Measurements from ENCODE around the gene SCGB1D1.

SCGB1D1 gene

DNA sequence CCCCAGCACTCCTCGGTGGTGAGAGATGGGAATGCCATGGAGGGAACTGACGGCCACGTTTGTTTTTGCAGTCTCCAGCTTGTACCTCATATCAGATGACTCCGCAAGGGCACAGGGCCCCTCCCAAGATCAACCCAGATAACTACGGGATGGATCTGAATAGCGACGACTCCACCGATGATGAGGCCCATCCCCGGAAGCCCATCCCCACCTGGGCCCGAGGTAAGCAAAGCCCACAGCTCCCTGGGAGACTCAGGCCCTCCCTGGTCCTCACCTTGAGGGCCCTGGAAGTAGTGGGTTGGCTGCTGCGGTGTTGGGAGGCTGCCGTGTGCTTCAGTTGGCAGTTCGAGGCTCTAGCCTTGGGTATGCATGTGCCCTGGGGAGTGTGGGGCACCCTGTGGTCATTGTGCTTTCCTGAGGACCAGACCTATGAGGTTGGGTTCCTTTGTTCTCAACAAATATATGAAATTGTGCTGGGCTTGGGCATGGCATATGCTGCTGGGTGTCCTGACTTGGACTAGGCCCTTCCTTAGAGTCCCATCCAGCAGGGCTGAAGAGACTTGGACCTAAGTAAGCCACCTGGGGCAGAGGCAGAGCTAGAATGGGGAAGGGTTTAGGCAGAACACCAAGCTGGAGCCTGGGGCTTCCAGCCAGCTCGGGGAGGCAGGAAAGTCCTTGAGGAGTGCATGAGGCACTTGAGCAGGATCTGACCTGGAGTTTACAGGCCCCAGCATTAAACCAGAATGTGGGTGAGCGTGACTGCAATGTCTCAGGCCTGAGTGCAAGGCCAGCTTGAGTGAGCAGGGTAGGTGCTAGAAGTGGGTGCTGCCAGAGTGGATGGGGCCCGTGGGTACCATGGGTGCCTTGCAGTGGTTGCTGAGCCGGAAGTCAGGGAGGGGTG lies 39.8 kb upstream of the SCGB1D1 start:
- H3K79me1 ChIP-seq (ENCODE audit: low read depth, low read length) = peaks cover 6% of the 10 kb centered on the region
- H3K18ac ChIP-seq (ENCODE audit: low read length) = no peak overlapping the region
- no peaks in the 10 kb centered on the region for H3K4me1 ChIP-seq (ENCODE audit: control insufficient read depth in 2 of 2, insufficient read depth in 1 of 2, low read depth in 1 of 2, low read length in 2 of 2)
- H2BK15ac ChIP-seq (ENCODE audit: low read length) = no peak overlapping the region
- no peak for DNase-seq (ENCODE audit: low spot score)
- no peak overlapping the region for H3K23ac ChIP-seq (ENCODE audit: low read depth, low read length, poor library complexity)
- H2BK5ac ChIP-seq (ENCODE audit: low read length) = no peak overlapping the region
- H4K8ac ChIP-seq (ENCODE audit: low read depth, low read length) = no peak overlapping the region
- H3K4ac ChIP-seq (ENCODE audit: low read length) = no peak overlapping the region
- no CpG with 5 or more reads among the region's 17 CpGs for WGBS, 2 donors (ENCODE audit: extremely low coverage in 2 of 2, insufficient read length in 2 of 2, insufficient replicate concordance in 1 of 2)
- no peaks in the 10 kb centered on the region for H3K9me3 ChIP-seq (replicated peaks in 1 of 2; ENCODE audit: control insufficient read depth in 2 of 2, insufficient read depth in 1 of 2, low read depth in 1 of 2, low read length in 2 of 2)
- H2AFZ ChIP-seq (ENCODE audit: low read length) = no peak overlapping the region
- no peak overlapping the region for H3K9ac ChIP-seq (ENCODE audit: low read depth, low read length, poor library complexity)
- H2AK5ac ChIP-seq (ENCODE audit: low read depth, low read length) = no peak overlapping the region
- peaks cover 68 to 91% of the 10 kb centered on the region in 2 donors for H3K36me3 ChIP-seq (replicated peaks in 1 of 2; ENCODE audit: control insufficient read depth in 2 of 2, insufficient read depth in 2 of 2, low read length in 2 of 2)
- no peak overlapping the region for H3K4me3 ChIP-seq (ENCODE audit: low read length in 2 of 2)
- no peak overlapping the region for H4K91ac ChIP-seq (ENCODE audit: low read depth, low read length, poor library complexity)
- H3K4me2 ChIP-seq (ENCODE audit: insufficient read depth, low read length, poor library complexity, severe bottlenecking) = no peak overlapping the region
- H3K27me3 ChIP-seq (ENCODE audit: control insufficient read depth in 3 of 3, insufficient read depth in 3 of 3, low read depth in 1 of 3, low read length in 3 of 3) = no peaks in the 10 kb centered on the region
- H3K14ac ChIP-seq (ENCODE audit: low read length) = no peak overlapping the region
- H2BK120ac ChIP-seq (ENCODE audit: low read depth, low read length) = no peak overlapping the region
- no peak overlapping the region for H3K27ac ChIP-seq (replicated peaks; ENCODE audit: low read length)
- H2BK12ac ChIP-seq (ENCODE audit: low read length) = no peak overlapping the region

DNA sequence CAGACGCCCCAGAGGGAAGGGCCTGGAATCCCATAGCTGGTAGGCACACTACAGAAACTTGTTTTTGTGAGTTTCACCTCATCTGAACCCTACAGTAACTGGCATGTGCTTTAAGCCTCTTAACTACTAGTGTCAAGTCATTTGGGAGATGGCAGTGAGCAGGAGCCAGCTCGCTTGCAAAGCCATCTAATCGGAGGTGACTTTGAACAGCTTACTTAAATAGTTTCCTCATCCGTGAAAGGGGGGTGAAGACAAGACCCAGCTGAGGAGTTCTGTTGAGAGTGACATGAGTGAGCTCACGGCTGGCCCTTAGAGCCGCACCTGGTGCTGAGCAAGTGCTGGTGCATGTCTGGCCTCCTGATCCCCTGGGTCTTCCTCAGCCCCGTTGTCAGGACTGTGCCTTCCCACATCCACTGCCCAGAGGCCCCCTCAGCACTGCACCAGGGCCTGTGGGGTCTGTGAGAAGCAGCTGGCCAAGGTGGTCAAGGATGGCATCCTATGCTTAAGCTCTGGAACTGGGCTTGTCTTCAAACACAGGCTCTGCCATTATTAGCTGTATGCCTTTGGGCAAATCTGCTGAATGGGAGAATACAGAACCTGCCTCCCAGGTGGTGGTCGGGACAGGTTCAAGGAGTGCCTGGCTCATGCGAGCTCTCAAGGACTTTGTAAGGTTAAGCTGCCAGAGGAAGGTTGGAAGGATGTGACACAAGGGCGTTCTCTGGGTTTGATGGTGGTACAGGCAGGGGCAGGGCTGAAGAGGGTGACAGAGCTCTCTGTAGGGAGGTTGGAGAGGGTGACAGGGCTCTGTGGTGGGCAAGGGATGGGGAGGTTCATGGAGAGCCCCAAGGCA lies 38.9 kb upstream of the SCGB1D1 start:
- no peak overlapping the region for H3K4me3 ChIP-seq (ENCODE audit: low read length in 2 of 2)
- peaks cover 59 to 82% of the 10 kb centered on the region in 2 donors for H3K36me3 ChIP-seq (replicated peaks in 1 of 2; ENCODE audit: control insufficient read depth in 2 of 2, insufficient read depth in 2 of 2, low read length in 2 of 2)
- H3K9ac ChIP-seq (ENCODE audit: low read depth, low read length, poor library complexity) = no peak overlapping the region
- no peaks in the 10 kb centered on the region for H3K9me3 ChIP-seq (replicated peaks in 1 of 2; ENCODE audit: control insufficient read depth in 2 of 2, insufficient read depth in 1 of 2, low read depth in 1 of 2, low read length in 2 of 2)
- no peak overlapping the region for H2BK12ac ChIP-seq (ENCODE audit: low read length)
- no peak overlapping the region for H3K27ac ChIP-seq (replicated peaks; ENCODE audit: low read length)
- no peak overlapping the region for H2BK120ac ChIP-seq (ENCODE audit: low read depth, low read length)
- H3K4me2 ChIP-seq (ENCODE audit: insufficient read depth, low read length, poor library complexity, severe bottlenecking) = no peak overlapping the region
- H3K4me1 ChIP-seq (ENCODE audit: control insufficient read depth in 2 of 2, insufficient read depth in 1 of 2, low read depth in 1 of 2, low read length in 2 of 2) = no peaks in the 10 kb centered on the region
- no peak overlapping the region for H2BK15ac ChIP-seq (ENCODE audit: low read length)
- no peak overlapping the region for H3K23ac ChIP-seq (ENCODE audit: low read depth, low read length, poor library complexity)
- no peak for DNase-seq (ENCODE audit: low spot score)
- no peaks in the 10 kb centered on the region for H3K27me3 ChIP-seq (ENCODE audit: control insufficient read depth in 3 of 3, insufficient read depth in 3 of 3, low read depth in 1 of 3, low read length in 3 of 3)
- no peak overlapping the region for H3K18ac ChIP-seq (ENCODE audit: low read length)
- no peak overlapping the region for H2AFZ ChIP-seq (ENCODE audit: low read length)
- WGBS, 2 donors (ENCODE audit: extremely low coverage in 2 of 2, insufficient read length in 2 of 2, insufficient replicate concordance in 1 of 2) = no CpG with 5 or more reads among the region's 10 CpGs
- no peak overlapping the region for H2BK5ac ChIP-seq (ENCODE audit: low read length)
- H3K14ac ChIP-seq (ENCODE audit: low read length) = no peak overlapping the region
- H4K8ac ChIP-seq (ENCODE audit: low read depth, low read length) = no peak overlapping the region
- no peak overlapping the region for H2AK5ac ChIP-seq (ENCODE audit: low read depth, low read length)
- H4K91ac ChIP-seq (ENCODE audit: low read depth, low read length, poor library complexity) = no peak overlapping the region
- peaks cover 6% of the 10 kb centered on the region for H3K79me1 ChIP-seq (ENCODE audit: low read depth, low read length)
- no peak overlapping the region for H3K4ac ChIP-seq (ENCODE audit: low read length)

DNA sequence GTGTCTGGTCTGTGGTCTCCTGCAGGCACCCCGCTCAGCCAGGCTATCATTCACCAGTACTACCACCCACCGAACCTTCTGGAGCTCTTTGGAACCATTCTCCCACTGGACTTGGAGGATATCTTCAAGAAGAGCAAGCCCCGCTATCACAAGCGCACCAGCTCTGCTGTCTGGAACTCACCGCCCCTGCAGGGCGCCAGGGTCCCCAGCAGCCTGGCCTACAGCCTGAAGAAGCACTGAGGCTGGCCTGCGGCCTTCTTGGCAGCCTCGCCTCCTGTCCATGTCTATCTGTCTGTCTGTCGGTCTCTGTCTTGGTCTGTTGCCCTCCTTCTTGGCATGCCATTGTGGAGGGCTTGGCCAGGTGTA lies 38.3 kb upstream of the SCGB1D1 start:
- Histone ChIP-seq H2BK5ac (ENCODE audit: low read length) (no peak overlapping the region), H3K4me3 (ENCODE audit: low read length in 2 of 2) (no peak overlapping the region), H3K4me2 (ENCODE audit: insufficient read depth, low read length, poor library complexity, severe bottlenecking) (no peak overlapping the region), H2BK120ac (ENCODE audit: low read depth, low read length) (no peak overlapping the region), H3K14ac (ENCODE audit: low read length) (no peak overlapping the region), H3K4ac (ENCODE audit: low read length) (no peak overlapping the region), H4K91ac (ENCODE audit: low read depth, low read length, poor library complexity) (no peak overlapping the region), H3K9me3 (replicated peaks in 1 of 2; ENCODE audit: control insufficient read depth in 2 of 2, insufficient read depth in 1 of 2, low read depth in 1 of 2, low read length in 2 of 2) (no peaks in the 10 kb centered on the region), H4K8ac (ENCODE audit: low read depth, low read length) (no peak overlapping the region), H3K27me3 (ENCODE audit: control insufficient read depth in 3 of 3, insufficient read depth in 3 of 3, low read depth in 1 of 3, low read length in 3 of 3) (no peaks in the 10 kb centered on the region), H3K9ac (ENCODE audit: low read depth, low read length, poor library complexity) (no peak overlapping the region), H2AFZ (ENCODE audit: low read length) (no peak overlapping the region), H3K18ac (ENCODE audit: low read length) (no peak overlapping the region), H3K27ac (replicated peaks; ENCODE audit: low read length) (no peak overlapping the region), H2AK5ac (ENCODE audit: low read depth, low read length) (no peak overlapping the region), H3K23ac (ENCODE audit: low read depth, low read length, poor library complexity) (no peak overlapping the region), H3K36me3 (replicated peaks in 1 of 2; ENCODE audit: control insufficient read depth in 2 of 2, insufficient read depth in 2 of 2, low read length in 2 of 2) (peaks cover 55 to 77% of the 10 kb centered on the region in 2 donors), H2BK15ac (ENCODE audit: low read length) (no peak overlapping the region), H3K79me1 (ENCODE audit: low read depth, low read length) (peaks cover 5% of the 10 kb centered on the region), H2BK12ac (ENCODE audit: low read length) (no peak overlapping the region), H3K4me1 (ENCODE audit: control insufficient read depth in 2 of 2, insufficient read depth in 1 of 2, low read depth in 1 of 2, low read length in 2 of 2) (no peaks in the 10 kb centered on the region)
- no peak for DNase-seq (ENCODE audit: low spot score)
- WGBS, 2 donors (ENCODE audit: extremely low coverage in 2 of 2, insufficient read length in 2 of 2, insufficient replicate concordance in 1 of 2) = no CpG with 5 or more reads among the region's 9 CpGs

Measured in neuronal stem cell (in vitro differentiated cells).